ENCODE results near the gene TMEM229A. TPM values are rescaled to one million over a fixed set of nuclear protein-coding genes. Genes with fewer than 3 reads are reported as not detected.
"Not testable (repeated sequence)": the region's sequence is repeated elsewhere in the genome, so short reads cannot be mapped to it uniquely, and the experiment has no call there.

Gene TMEM229A
- total and polyA plus RNA-seq, 9 of the 15 experiments (the other 6 are each of a cell fraction or from before 2014, with no cell fraction given), result not detected

DNA sequence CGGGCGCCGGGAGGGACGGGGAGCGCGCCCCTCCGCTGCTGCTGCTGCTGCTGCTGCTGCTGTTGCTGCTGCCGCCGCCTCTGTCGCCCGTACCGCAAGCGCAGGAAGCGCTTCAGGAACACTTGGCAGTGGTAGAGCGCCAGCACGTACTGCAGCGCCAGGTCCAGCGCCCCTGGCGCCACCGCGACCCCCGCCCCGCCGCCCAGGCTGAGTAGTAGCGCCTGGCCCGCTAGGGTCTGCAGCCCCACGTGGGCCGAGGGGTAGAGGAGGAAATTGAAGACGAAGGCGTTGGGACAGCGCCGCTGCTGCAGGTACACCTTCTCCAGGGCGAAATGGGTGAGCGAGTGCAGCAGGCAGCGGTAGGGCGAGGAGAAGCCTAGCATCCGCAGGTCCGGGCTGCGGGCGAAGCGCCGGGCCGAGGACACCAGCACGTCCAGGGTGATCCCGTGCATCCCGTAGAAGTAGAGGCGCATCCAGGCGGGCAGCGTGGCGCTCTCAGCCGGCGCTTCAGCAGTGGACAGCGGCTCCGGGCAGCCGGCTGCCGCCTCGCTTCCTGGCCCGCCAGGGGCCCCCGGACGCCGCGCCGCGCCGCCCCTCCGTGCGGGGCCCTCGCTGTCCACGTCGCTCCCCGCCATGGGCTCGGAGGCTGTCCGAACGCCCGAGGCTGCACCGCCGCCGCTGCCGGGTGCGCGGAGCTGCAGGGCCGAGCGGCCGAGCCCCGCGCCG, at the start of gene TMEM229A (continued):
- no peak for TF ChIP-seq ZNF174 (CRISPR knock-in tag; IDR thresholded peaks at IDR 0.05)
- TF ChIP-seq ZNF121 (CRISPR knock-in tag; conservative IDR thresholded peaks at IDR 0.05), result no peak

DNA sequence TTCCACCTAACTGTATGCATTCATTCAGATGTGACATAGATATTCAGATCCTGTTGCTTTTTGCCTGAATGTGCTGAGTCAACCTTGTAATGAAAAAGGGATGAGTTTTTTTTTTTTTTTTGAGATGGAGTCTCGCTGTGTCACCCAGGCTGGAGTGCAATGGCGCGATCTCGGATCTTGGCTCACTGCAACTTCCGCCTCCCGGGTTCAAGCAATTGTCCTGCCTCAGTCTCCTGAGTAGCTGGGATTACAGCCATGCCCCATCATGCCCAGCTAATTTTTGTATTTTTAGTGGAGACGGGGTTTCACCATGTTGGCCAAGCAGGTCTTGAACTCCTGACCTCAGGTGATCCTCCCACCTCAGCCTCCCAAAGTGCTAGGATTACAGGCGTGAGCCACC, 49.4 kb upstream of the TMEM229A start:
- CTCF ChIA-PET (ENCODE audit: low intra/inter-chr PET ratio); in situ Hi-C loops (cut with MboI); DNase-seq (ENCODE audit: extremely low read depth in 1 of 4, low spot score in 3 of 4); H3K9me1 ChIP-seq (ENCODE audit: control insufficient read depth, insufficient read depth, low read length); H4K20me1 ChIP-seq (replicated peaks; ENCODE audit: control insufficient read depth, insufficient read depth, low read length); H3K36me3 ChIP-seq (ENCODE audit: control insufficient read depth, insufficient read depth, low read length); H3K9me3 ChIP-seq (replicated peaks; ENCODE audit: control insufficient read depth, insufficient read depth, low read depth, low read length); H3K9ac ChIP-seq (ENCODE audit: insufficient read depth in 1 of 2, low read depth in 2 of 2, low read length in 2 of 2); H3K4me3 ChIP-seq; H3K27ac ChIP-seq (ENCODE audit: extremely low read depth, low read depth, low read length); H3K27me3 ChIP-seq (ENCODE audit: control insufficient read depth in 2 of 2, insufficient read depth in 2 of 2, low read length in 2 of 2); H3K4me1 ChIP-seq (replicated peaks in 1 of 2; ENCODE audit: control insufficient read depth in 2 of 2, insufficient read depth in 2 of 2, low read length in 2 of 2); ATAC-seq; BruUV-seq (replicated peaks); H2AFZ ChIP-seq (ENCODE audit: low read depth, low read length); H3K79me2 ChIP-seq (ENCODE audit: control insufficient read depth, insufficient read depth, low read length); intact Hi-C loops (cut with micrococcal nuclease); H3K4me2 ChIP-seq (ENCODE audit: insufficient read depth, low read length); FAIRE-seq: not testable (repeated sequence)
- TF ChIP-seq ZNF316 (IDR thresholded peaks at IDR 0.05), result peak; percentile 44
- POLR2A ChIA-PET, result interaction anchor here (1.0 kb wide), 1 partner anchor 16 kb away, joined by 3 read pairs; no protein-coding TSS in a partner anchor
- WGBS (ENCODE audit: insufficient coverage, low coverage, missing lambda C conversion rate), result 1% methylated on average over 8 of the region's 8 CpGs

DNA sequence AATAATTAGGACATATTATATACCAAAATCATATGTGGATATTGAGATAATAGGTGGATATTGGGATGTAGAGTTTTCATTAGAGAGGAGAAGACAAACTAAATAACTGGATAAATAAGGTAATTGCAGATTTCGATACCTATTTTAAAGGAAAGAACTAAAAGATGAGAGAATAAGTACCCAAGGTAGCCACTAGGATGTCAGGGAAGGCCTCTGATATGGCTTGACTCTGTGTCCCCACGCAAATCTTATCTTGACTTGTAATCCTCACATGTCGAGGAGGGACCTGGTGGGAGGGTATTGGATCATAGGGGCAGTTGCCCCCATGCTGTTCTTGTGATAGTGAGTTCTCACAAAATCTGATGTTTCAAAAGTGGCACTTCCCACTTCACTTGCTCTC, 44.7 kb upstream of the TMEM229A start:
- no peaks in the 10 kb centered on the region for H3K9me3 ChIP-seq (replicated peaks; ENCODE audit: control insufficient read depth, insufficient read depth, low read depth, low read length)
- ATAC-seq (no peak), FAIRE-seq (no peak), DNase-seq (ENCODE audit: extremely low read depth in 1 of 4, low spot score in 3 of 4) (no peak)
- H2AFZ ChIP-seq (ENCODE audit: low read depth, low read length), result no peak overlapping the region
- ChIA-PET POLR2A (no interaction called here), CTCF (ENCODE audit: low intra/inter-chr PET ratio) (no interaction called here)
- H3K79me2 ChIP-seq (ENCODE audit: control insufficient read depth, insufficient read depth, low read length), result no peaks in the 10 kb centered on the region
- WGBS (ENCODE audit: insufficient coverage, low coverage, missing lambda C conversion rate), result 0% methylated on average over 3 of the region's 3 CpGs
- H3K4me3 ChIP-seq, result no peak overlapping the region
- H3K27ac ChIP-seq (ENCODE audit: extremely low read depth, low read depth, low read length), result no peak overlapping the region
- H3K27me3 ChIP-seq (ENCODE audit: control insufficient read depth in 2 of 2, insufficient read depth in 2 of 2, low read length in 2 of 2), result no peaks in the 10 kb centered on the region
- no TSS peak for BruUV-seq (replicated peaks)
- TF ChIP-seq, protein P1, sequence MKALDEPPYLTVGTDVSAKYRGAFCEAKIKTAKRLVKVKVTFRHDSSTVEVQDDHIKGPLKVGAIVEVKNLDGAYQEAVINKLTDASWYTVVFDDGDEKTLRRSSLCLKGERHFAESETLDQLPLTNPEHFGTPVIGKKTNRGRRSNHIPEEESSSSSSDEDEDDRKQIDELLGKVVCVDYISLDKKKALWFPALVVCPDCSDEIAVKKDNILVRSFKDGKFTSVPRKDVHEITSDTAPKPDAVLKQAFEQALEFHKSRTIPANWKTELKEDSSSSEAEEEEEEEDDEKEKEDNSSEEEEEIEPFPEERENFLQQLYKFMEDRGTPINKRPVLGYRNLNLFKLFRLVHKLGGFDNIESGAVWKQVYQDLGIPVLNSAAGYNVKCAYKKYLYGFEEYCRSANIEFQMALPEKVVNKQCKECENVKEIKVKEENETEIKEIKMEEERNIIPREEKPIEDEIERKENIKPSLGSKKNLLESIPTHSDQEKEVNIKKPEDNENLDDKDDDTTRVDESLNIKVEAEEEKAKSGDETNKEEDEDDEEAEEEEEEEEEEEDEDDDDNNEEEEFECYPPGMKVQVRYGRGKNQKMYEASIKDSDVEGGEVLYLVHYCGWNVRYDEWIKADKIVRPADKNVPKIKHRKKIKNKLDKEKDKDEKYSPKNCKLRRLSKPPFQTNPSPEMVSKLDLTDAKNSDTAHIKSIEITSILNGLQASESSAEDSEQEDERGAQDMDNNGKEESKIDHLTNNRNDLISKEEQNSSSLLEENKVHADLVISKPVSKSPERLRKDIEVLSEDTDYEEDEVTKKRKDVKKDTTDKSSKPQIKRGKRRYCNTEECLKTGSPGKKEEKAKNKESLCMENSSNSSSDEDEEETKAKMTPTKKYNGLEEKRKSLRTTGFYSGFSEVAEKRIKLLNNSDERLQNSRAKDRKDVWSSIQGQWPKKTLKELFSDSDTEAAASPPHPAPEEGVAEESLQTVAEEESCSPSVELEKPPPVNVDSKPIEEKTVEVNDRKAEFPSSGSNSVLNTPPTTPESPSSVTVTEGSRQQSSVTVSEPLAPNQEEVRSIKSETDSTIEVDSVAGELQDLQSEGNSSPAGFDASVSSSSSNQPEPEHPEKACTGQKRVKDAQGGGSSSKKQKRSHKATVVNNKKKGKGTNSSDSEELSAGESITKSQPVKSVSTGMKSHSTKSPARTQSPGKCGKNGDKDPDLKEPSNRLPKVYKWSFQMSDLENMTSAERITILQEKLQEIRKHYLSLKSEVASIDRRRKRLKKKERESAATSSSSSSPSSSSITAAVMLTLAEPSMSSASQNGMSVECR (CRISPR knock-in tag; IDR thresholded peaks at IDR 0.05), result no peak
- peak; percentile 48; the same call in 1 of the 2 replicates for TF ChIP-seq ZNF431 (CRISPR knock-in tag; IDR thresholded peaks at IDR 0.05)
- H3K4me2 ChIP-seq (ENCODE audit: insufficient read depth, low read length), result no peak overlapping the region
- no peaks in the 10 kb centered on the region for H3K36me3 ChIP-seq (ENCODE audit: control insufficient read depth, insufficient read depth, low read length)
- no peaks in the 10 kb centered on the region for H3K4me1 ChIP-seq (replicated peaks in 1 of 2; ENCODE audit: control insufficient read depth in 2 of 2, insufficient read depth in 2 of 2, low read length in 2 of 2)
- H3K9me1 ChIP-seq (ENCODE audit: control insufficient read depth, insufficient read depth, low read length), result no peaks in the 10 kb centered on the region
- no peak overlapping the region for H3K9ac ChIP-seq (ENCODE audit: insufficient read depth in 1 of 2, low read depth in 2 of 2, low read length in 2 of 2)
- in situ Hi-C loops (cut with MboI) (no loop called here), intact Hi-C loops (cut with micrococcal nuclease) (no loop called here)
- no peaks in the 10 kb centered on the region for H4K20me1 ChIP-seq (replicated peaks; ENCODE audit: control insufficient read depth, insufficient read depth, low read length)
